Erythroblast (primary cell): ENCODE results near the gene NUDT3.

Experiments
- GATA1 ChIP-seq: IDR thresholded peaks from 2 replicates; pipeline ENCODE4 v1.6.1; 2011; ENCODE audit warnings: low read depth, mild to moderate bottlenecking, control low read depth, low read length, moderate library complexity
- POLR2A ChIP-seq: IDR thresholded peaks from 2 replicates; pipeline ENCODE4 v1.6.1; 2011; ENCODE audit warnings: mild to moderate bottlenecking, low read length

DNA sequence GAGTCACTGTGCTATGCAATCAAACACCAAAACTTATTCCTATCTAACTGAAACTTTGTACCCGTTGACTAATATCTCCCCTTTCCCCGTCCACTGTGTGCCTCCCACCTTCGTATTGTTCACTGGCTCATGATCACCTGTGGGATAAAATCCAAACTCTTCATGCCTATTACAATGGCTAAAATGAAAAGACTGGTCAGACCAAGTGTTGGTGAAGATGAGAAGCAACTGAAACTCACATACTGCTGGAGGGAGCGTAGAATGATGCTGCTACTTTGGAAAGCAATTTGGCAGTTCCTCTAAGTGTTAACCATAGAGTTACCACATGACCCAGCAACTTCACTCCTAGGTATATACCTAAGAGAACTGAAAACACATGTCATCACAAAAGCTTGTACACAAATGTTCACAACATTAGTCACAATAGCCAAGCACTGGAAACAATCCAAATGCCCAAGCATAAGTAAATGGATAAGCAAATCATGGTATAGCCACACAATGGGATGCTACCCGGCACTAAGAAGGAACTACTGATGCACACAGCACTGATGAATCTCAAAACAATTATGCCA is 20.3 kb upstream of the NUDT3 start:
- TF ChIP-seq POLR2A (no peak), GATA1 (no peak)
